NCI-H82 treated with DMSO at 0.1 percent for 48 hours (cell line): ENCODE results near the gene CCDC187.

ENCODE experiments used
- DNase-seq: peaks from one replicate; lab custom pipeline; 2025; ENCODE audit not compliant: unreplicated experiment; lab: John Stamatoyannopoulos, UW

CCDC187 gene

GRCh38 chr9:136230773-136231172 lies 73.1 kb downstream of the CCDC187 start:
- DNase-seq = no peak

DNA sequence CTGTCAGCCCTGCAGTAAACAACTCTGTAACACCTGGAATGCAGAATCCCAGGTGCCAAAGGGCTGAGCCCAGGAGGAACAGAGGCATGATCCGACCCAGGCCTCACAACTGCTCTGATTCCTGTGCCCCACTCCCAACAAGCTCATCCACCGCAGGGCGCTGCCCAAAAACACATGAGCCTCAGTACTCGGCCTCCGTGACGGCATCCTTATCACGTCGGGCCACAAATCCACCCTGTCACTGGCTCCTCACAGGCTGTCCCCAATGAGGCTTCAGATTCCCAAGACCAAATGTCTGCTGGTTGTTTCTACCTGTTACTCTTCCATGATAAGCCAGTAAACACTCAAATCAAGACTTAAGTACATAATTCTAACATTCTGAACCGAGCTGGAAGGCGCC lies 73.5 kb downstream of the CCDC187 start:
- no peak for DNase-seq

DNA sequence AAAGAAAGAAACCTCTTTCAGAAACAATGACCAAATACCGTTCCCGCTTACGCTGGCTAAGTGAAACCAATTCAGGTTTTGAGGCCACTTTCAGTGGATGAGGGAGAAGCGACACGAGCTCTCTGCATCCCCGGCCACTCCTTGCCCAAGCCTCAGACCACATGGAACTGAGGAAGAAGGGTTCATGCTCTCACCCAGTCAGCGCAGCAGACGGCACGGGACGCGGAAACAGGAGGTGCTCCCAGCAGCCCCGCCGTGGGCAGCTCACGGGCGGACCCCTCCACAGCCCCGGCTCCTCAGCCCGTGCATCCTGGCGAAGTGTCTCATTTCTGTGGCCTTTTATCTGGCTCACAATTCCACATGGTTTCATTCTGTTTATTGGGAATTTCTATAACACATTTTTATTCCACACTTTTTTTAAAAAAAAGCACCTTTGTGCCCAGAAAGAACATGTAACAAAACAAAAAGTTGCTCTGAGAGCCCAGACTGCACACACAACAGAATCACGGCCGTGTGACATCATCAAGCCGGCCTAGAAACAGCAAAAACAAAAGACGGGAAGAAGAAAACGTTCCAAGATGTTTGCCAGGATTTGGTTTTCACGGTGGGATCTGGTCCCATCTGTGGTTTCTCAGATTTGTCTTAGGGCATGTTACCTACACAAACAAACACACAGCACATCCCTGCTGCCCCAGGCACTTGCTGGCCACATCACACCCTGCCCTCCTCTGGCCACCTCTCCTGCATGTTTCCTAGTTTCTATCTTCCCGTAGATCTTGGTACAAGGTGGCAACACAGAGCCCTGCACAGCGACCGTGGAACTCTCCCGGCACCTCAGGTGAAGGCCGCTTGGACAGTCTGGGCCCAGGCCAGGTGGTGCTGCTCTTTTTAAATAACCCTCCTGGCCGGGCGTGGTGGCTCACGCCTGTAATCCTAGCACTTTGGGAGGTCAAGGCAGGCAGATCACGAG lies 74.5 kb downstream of the CCDC187 start:
- no peak for DNase-seq

DNA sequence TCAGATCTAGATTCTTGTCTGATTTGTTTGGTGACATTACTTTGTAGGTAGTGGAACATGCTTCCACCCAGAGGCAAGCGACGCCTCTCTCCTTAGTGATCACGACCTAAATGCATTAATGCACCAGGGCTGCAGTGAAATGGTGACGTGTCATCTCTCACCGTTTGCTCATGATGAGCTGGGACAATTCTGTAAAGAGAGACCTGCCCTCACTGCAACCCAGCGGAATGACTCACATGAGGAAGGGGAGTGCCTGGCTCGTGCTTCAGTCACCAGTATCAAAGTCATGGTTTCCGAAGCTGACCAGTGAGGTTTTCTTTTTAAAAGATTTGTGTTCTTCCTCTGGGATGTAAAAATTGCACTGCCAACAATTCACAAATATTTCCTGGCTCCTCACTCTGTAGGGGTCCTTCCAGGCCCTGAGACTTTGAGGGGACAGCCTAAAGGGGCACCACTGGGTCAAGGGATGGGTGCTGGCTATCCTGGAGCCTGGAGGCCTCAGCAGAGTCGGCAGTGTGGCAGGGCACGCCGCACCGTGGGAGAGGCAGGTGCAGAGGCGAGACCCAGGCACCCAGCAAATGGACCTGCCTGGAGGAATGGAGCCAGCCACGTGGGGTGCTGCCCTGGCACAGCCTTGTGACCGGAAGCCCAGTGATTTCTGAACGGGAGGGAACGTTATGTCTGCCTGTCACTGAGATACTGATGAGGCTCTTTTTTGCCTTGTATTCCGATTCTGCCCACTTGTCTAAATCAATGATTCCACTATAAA lies 75.6 kb downstream of the CCDC187 start:
- DNase-seq = no peak

GRCh38 chr9:136226680-136227407 lies 77.0 kb downstream of the CCDC187 start:
- no peak for DNase-seq

- DNase-seq = no peak
These were observed 77.9 kb downstream of the CCDC187 start for GRCh38 chr9:136225748-136226679.

DNA sequence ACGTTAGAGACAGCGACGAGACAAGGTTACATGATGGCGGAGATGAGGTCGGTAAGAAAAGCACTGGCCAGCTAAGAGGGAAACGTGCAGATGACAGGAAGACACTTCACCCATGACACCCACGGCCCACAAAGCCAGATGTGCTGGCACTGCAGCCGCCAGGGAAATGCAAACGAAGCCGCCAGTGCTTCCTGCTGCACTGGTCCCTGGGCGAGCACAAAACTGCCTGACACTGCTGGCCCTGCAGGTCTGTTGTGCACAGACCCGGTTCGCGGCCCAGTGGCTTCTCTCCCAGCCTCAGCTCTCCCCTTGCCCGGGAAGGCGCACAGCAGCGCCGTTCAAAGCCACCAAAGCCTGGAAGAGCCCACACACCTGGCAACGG lies 78.5 kb downstream of the CCDC187 start:
- DNase-seq = no peak

DNA sequence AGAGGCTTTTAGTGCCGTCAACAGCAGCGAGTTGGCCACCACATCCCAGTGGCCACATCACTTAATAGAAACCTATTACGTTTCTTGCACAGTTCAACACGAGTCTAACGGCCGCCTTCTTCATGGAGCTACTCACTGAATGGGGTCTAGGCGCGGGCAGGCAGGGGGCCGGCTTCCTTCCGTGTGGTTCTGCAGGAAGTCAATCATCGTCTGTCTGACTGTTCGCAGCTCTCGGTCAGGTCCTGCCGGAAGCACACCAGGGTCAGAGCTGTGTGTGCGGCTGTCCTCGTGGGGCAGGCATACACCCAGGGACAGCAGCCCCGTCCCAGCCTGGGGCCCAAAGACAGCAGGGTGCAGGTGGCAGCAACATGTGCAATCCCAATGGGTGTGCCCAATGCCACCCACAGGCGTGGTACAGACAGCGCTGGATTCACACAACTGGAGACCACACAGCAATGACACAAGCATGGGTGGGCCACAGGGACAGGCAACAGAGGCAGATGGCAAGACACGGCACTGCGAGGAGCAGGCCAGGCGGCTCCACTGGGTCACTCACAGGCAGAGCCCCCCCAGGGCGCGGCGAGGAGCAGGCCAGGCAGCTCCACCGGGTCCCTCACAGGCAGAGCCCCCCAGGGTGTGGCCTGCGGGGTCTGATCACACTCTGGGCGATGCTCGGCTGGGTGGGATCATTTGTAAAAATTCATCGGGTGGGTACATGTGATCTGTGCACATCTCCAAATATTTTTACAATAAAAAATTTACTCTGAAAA lies 79.8 kb downstream of the CCDC187 start:
- no peak for DNase-seq

GRCh38 chr9:136222906-136223285 lies 81.0 kb downstream of the CCDC187 start:
- no peak for DNase-seq

- DNase-seq = no peak
These were observed 81.6 kb downstream of the CCDC187 start for GRCh38 chr9:136222166-136222905.

DNA sequence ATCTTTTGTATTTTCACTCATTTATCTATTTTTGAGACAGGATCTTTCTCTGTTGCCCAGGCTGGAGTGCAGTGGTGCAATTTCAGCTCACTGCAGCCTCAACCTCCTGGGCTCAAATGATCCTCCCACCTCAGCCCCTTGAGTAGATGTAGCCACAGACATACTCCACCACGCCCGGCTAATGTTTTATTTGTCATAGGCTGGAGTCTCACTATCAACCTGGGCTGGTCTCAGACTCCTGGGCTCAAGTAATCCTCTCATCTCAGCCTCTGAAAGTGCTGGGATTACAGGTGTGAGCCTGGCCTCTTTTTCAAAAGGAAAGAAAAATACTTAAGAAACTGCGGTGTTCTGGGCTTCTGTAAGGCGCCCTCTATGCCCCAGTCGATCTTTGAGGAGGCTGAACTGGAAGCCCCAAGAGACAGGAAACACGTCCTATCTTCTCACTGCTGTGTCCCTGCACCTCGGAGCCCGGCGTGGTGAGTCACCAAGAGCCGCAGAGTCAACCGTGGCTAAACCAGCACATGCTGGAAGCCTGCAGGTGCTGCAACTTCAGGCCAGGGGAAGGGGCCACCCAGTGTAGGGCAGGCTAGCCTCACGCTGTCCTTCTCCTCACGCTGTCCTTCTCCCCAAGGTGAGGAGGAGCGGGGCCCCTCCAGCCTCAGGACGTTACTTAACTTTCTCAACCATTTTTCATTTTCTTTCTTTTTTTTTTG lies 83.7 kb downstream of the CCDC187 start:
- no peak for DNase-seq

- no peak for DNase-seq
These were observed 84.6 kb downstream of the CCDC187 start for GRCh38 chr9:136219276-136219675.

DNA sequence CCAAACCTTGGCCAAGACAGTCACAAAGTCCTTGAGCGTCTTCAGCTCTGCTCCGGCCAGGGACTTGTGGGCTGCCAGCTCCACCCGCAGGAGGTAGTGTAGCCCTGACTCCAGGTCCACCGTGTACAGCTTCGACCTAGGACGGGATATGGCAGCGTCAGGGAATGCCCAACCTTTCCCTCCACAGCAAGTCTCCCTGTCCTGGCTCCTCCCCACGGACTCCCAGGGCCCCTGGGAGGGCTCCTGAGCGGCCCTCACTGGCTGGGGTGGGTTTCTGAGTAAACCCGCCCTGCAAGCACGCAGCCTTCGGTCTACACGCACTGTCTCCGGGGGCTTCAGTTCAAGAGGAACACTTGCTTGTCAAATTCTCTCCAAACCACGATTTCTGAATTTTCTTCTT lies 85.2 kb downstream of the CCDC187 start:
- no peak for DNase-seq

DNA sequence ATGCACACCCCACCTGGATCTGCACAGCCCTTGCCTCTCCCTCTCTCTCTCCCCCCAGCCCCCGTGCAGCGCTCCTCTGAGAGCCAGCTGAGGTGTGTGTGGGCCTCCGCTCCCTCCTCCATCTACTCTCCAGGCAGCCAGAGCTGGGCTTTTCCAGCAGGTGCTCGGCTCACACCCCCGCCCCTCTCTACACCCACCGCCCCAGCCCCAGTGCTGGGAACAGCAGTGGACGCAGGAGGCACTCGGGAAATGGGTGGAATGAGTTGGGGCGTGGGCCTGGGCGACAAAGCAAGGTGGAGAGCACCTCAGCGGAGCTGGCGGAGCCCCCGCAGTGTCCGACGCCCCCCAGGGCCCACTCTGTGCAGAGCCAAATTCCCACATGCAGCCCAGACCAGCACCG lies 85.6 kb downstream of the CCDC187 start:
- no peak for DNase-seq

- no peak for DNase-seq
These were observed 87.2 kb downstream of the CCDC187 start for GRCh38 chr9:136216541-136217244.

GRCh38 chr9:136213733-136214132 lies 90.2 kb downstream of the CCDC187 start:
- DNase-seq = no peak

- peak; percentile 42 for DNase-seq
These were observed 91.4 kb downstream of the CCDC187 start for GRCh38 chr9:136212345-136212950.
